Mesenchymal stem cell (in vitro differentiated cells and primary cell): ENCODE results near the gene TNFAIP8.

Experiments used
- DNase-seq: peaks from one replicate; pipeline ENCODE4 v3.0.0-alpha.2; 2013
- H2AFZ ChIP-seq: one replicate; pipeline ENCODE4 v1.6.1; 2013; ENCODE audit warnings: low read depth, mild to moderate bottlenecking, control low read depth, inconsistent platforms, low read length, moderate library complexity
- H2AK5ac ChIP-seq: 2 replicates; pipeline ENCODE4 v1.6.1; 2013; ENCODE audit warnings: low read length, moderate library complexity, mild to moderate bottlenecking, inconsistent platforms; ENCODE audit not compliant: severe bottlenecking
- H2BK120ac ChIP-seq: one replicate; pipeline ENCODE4 v1.6.1; 2013; ENCODE audit warnings: low read depth, mild to moderate bottlenecking, inconsistent platforms, low read length, moderate library complexity
- H2BK12ac ChIP-seq, 2 experiments: one replicate each; pipeline ENCODE4 v1.6.1; 2013; ENCODE audit warnings: inconsistent platforms in 2 of 2, low read length in 2 of 2, mild to moderate bottlenecking in 2 of 2, moderate library complexity in 2 of 2, control low read depth in 1 of 2
- H2BK15ac ChIP-seq: one replicate; pipeline ENCODE4 v1.6.1; 2013; ENCODE audit warnings: mild to moderate bottlenecking, low read depth, inconsistent platforms; ENCODE audit not compliant: poor library complexity, severe bottlenecking
- H2BK5ac ChIP-seq: 2 replicates; pipeline ENCODE4 v1.6.1; 2013; ENCODE audit warnings: low read depth, mild to moderate bottlenecking, low read length, control low read depth, inconsistent platforms; ENCODE audit not compliant: poor library complexity, severe bottlenecking
- H3K14ac ChIP-seq, 2 experiments: one replicate each; pipeline ENCODE4 v1.6.1; 2013; ENCODE audit warnings: inconsistent platforms in 2 of 2, low read length in 2 of 2, control low read depth in 1 of 2, mild to moderate bottlenecking in 1 of 2, moderate library complexity in 1 of 2
- H3K18ac ChIP-seq, 2 experiments: one replicate each; pipeline ENCODE4 v1.6.1; 2013; ENCODE audit warnings: inconsistent platforms in 2 of 2, low read length in 2 of 2, control low read depth in 1 of 2, low read depth in 1 of 2, mild to moderate bottlenecking in 1 of 2
- H3K23ac ChIP-seq, 2 experiments: one replicate each; pipeline ENCODE4 v1.6.1; 2013; ENCODE audit warnings: inconsistent platforms in 2 of 2, low read length in 2 of 2, mild to moderate bottlenecking in 2 of 2, moderate library complexity in 2 of 2, control low read depth in 1 of 2
- H3K27ac ChIP-seq: 2 replicates; pipeline ENCODE4 v1.5.1; 2013; ENCODE audit warnings: mild to moderate bottlenecking, moderate library complexity, low read length, control low read depth, inconsistent platforms; ENCODE audit not compliant: poor library complexity, severe bottlenecking
- H3K27me3 ChIP-seq, 2 experiments: 2 replicates each; pipeline versions ENCODE4 v1.6.1 to v1.7.0; 2013; ENCODE audit warnings: low read length in 2 of 2, mild to moderate bottlenecking in 2 of 2, moderate library complexity in 2 of 2, control low read depth in 1 of 2, inconsistent platforms in 1 of 2; ENCODE audit not compliant: control insufficient read depth in 1 of 2, insufficient read depth in 1 of 2
- H3K36me3 ChIP-seq, 2 experiments: 2 replicates each; pipeline versions ENCODE4 v1.6.1 to v1.7.0; 2013; ENCODE audit warnings: low read length in 2 of 2, control low read depth in 1 of 2, inconsistent platforms in 1 of 2, low read depth in 1 of 2, mild to moderate bottlenecking in 1 of 2; ENCODE audit not compliant: insufficient read depth in 2 of 2, control insufficient read depth in 1 of 2
- H3K4ac ChIP-seq, 2 experiments: one replicate each; pipeline ENCODE4 v1.6.1; 2013; ENCODE audit warnings: inconsistent platforms in 2 of 2, low read length in 2 of 2, mild to moderate bottlenecking in 2 of 2, moderate library complexity in 2 of 2, control low read depth in 1 of 2, low read depth in 1 of 2
- H3K4me1 ChIP-seq: 2 replicates; pipeline ENCODE4 v1.6.1; 2013; ENCODE audit warnings: low read depth, low read length, control low read depth; ENCODE audit not compliant: control insufficient read depth, insufficient read depth
- H3K4me2 ChIP-seq: 2 replicates; pipeline ENCODE4 v1.6.1; 2013; ENCODE audit warnings: low read length, mild to moderate bottlenecking, inconsistent platforms; ENCODE audit not compliant: poor library complexity, severe bottlenecking
- H3K4me3 ChIP-seq, 2 experiments: 2 replicates each; pipeline versions ENCODE4 v1.5.1 to v1.7.0; 2013; ENCODE audit warnings: low read length in 2 of 2, mild to moderate bottlenecking in 2 of 2, control low read depth in 1 of 2, low read depth in 1 of 2; ENCODE audit not compliant: insufficient read depth in 1 of 2
- H3K79me1 ChIP-seq: replicated peaks from 2 replicates; pipeline ENCODE4 v1.6.1; 2013; ENCODE audit warnings: mild to moderate bottlenecking, control low read depth, low read length, inconsistent platforms; ENCODE audit not compliant: poor library complexity, severe bottlenecking
- H3K9ac ChIP-seq: 2 replicates; pipeline ENCODE4 v1.7.0; 2013; ENCODE audit warnings: mild to moderate bottlenecking, low read length, moderate library complexity
- H3K9me3 ChIP-seq: 2 replicates; pipeline ENCODE4 v1.7.0; 2013; ENCODE audit warnings: mild to moderate bottlenecking, low read length; ENCODE audit not compliant: control insufficient read depth
- H4K8ac ChIP-seq: one replicate; pipeline ENCODE4 v1.6.1; 2013; ENCODE audit warnings: inconsistent platforms, mild to moderate bottlenecking, low read length, moderate library complexity
- H4K91ac ChIP-seq: one replicate; pipeline ENCODE4 v1.6.1; 2013; ENCODE audit warnings: mild to moderate bottlenecking, low read length, inconsistent platforms
- WGBS: methylation state at CpG from one replicate; pipeline ENCODE4 v1.1.7; 2013; ENCODE audit warnings: mixed read lengths; 5-methylcytosine and 5-hydroxymethylcytosine counted together

TNFAIP8 gene

GRCh38 chr5:119323601-119324000, 32.2 kb upstream of the TNFAIP8 start:
- H4K8ac ChIP-seq, result no peak overlapping the region
- H3K36me3 ChIP-seq, result no peaks in the 10 kb centered on the region
- H2BK15ac ChIP-seq, result no peak overlapping the region
- H2BK120ac ChIP-seq, result no peak overlapping the region
- peaks cover 15% of the 10 kb centered on the region for H3K4me1 ChIP-seq
- peaks cover 12% of the 10 kb centered on the region for H3K79me1 ChIP-seq
- no peak overlapping the region for H4K91ac ChIP-seq
- no peak overlapping the region for H3K4me2 ChIP-seq
- H3K9me3 ChIP-seq, result no peaks in the 10 kb centered on the region
- no peak overlapping the region for H3K23ac ChIP-seq
- no peak overlapping the region for H3K4me3 ChIP-seq
- no peak overlapping the region for H3K14ac ChIP-seq
- no peak overlapping the region for H2AFZ ChIP-seq
- H2BK12ac ChIP-seq, result peak overlapping the region in 1 of 2 experiments; percentile 14
- H2AK5ac ChIP-seq, result no peak overlapping the region
- peak overlapping the region in 1 of 2 experiments; percentile 87 for H3K4ac ChIP-seq
- H3K9ac ChIP-seq, result peak overlapping the region; percentile 82
- DNase-seq, result peak; percentile 43
- H2BK5ac ChIP-seq, result peak overlapping the region; percentile 4
- H3K27me3 ChIP-seq, result no peaks in the 10 kb centered on the region
- H3K18ac ChIP-seq, result no peak overlapping the region
- H3K27ac ChIP-seq, result peak overlapping the region; percentile 93

GRCh38 chr5:119324842-119325241, 31.0 kb upstream of the TNFAIP8 start:
- Histone ChIP-seq H3K36me3 (no peaks in the 10 kb centered on the region), H3K27ac (peak overlapping the region; percentile 87), H3K23ac (no peak overlapping the region), H2AFZ (no peak overlapping the region), H4K8ac (no peak overlapping the region), H3K4ac (no peak overlapping the region), H3K79me1 (peaks cover 14% of the 10 kb centered on the region), H2BK12ac (no peak overlapping the region), H3K14ac (no peak overlapping the region), H4K91ac (no peak overlapping the region), H3K18ac (peak overlapping the region in 1 of 2 experiments; percentile 40), H3K27me3 (no peaks in the 10 kb centered on the region), H3K4me2 (no peak overlapping the region), H2BK15ac (peak overlapping the region; percentile 55), H3K4me3 (peak overlapping the region in 1 of 2 experiments; percentile 8), H3K9ac (peak overlapping the region; percentile 82), H2BK5ac (no peak overlapping the region), H2AK5ac (no peak overlapping the region), H2BK120ac (no peak overlapping the region), H3K9me3 (no peaks in the 10 kb centered on the region), H3K4me1 (peaks cover 18% of the 10 kb centered on the region)
- 98% methylated on average over 4 of the region's 4 CpGs for WGBS
- no peak for DNase-seq

DNA sequence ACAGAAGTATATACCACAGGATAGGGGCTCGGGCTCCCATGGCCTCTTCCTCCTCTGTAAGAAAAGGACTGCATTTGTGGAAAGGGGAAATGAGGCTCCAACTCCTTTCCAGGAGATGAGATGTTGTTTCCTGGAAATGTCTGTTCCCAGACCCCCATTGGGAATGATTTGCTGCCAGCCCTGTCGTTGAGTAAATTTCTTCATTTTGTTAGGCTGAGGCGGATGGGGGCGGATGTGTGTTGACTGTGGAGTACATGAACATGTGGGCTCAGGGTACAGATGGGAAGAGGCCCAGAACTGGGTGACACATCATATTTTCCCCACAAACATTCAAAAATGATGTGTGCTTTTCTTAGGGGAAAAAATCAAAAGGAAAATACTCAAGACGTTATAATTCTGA, 28.8 kb upstream of the TNFAIP8 start:
- WGBS, result 84% methylated on average over 2 of the region's 5 CpGs

GRCh38 chr5:119328753-119329602, 26.8 kb upstream of the TNFAIP8 start:
- peak; percentile 92 for DNase-seq
- no peak overlapping the region for H3K4me2 ChIP-seq
- H3K36me3 ChIP-seq, result no peaks in the 10 kb centered on the region
- H3K14ac ChIP-seq, result peak overlapping the region in 1 of 2 experiments; percentile 92
- H3K4ac ChIP-seq, result peak overlapping the region in 1 of 2 experiments; percentile 32
- WGBS, result 25% methylated on average over 8 of the region's 10 CpGs
- H4K8ac ChIP-seq, result peak overlapping the region; percentile 29
- peak overlapping the region; percentile 50 to 95 for H3K18ac ChIP-seq
- peak overlapping the region; percentile 41 for H4K91ac ChIP-seq
- no peak overlapping the region for H2BK5ac ChIP-seq
- peak overlapping the region; percentile 63 for H2AK5ac ChIP-seq
- peaks cover 10% of the 10 kb centered on the region for H3K4me1 ChIP-seq
- no peak overlapping the region for H2BK120ac ChIP-seq
- H3K79me1 ChIP-seq, result peaks cover 17% of the 10 kb centered on the region
- H2AFZ ChIP-seq, result no peak overlapping the region
- H3K27me3 ChIP-seq, result no peaks in the 10 kb centered on the region
- no peaks in the 10 kb centered on the region for H3K9me3 ChIP-seq
- H2BK12ac ChIP-seq, result peak overlapping the region; percentile 51 to 85
- H2BK15ac ChIP-seq, result peak overlapping the region; percentile 62
- peak overlapping the region; percentile 48 for H3K27ac ChIP-seq
- peak overlapping the region; percentile 37 for H3K9ac ChIP-seq
- no peak overlapping the region for H3K23ac ChIP-seq
- H3K4me3 ChIP-seq, result no peak overlapping the region

More for the DNA sequence above, 28.8 kb upstream of the TNFAIP8 start:
- Histone ChIP-seq H2BK12ac (peak overlapping the region in 1 of 2 experiments; percentile 54), H3K79me1 (peaks cover 17% of the 10 kb centered on the region), H2AFZ (no peak overlapping the region), H2AK5ac (peak overlapping the region; percentile 54), H3K4me2 (no peak overlapping the region), H3K27me3 (no peaks in the 10 kb centered on the region), H3K4ac (no peak overlapping the region), H3K9ac (peak overlapping the region; percentile 10), H3K4me3 (no peak overlapping the region), H3K36me3 (no peaks in the 10 kb centered on the region), H3K23ac (no peak overlapping the region), H4K91ac (no peak overlapping the region), H2BK120ac (no peak overlapping the region), H3K4me1 (peaks cover 13% of the 10 kb centered on the region), H2BK15ac (peak overlapping the region; percentile 50), H3K9me3 (no peaks in the 10 kb centered on the region), H4K8ac (no peak overlapping the region), H3K27ac (no peak overlapping the region), H3K18ac (peak overlapping the region; percentile 40 to 44), H2BK5ac (no peak overlapping the region), H3K14ac (no peak overlapping the region)
- DNase-seq, result no peak
